ENCODE measurements around the gene CATSPERE. TPM values are rescaled to one million over a fixed set of nuclear protein-coding genes. Genes with fewer than 3 reads are reported as not detected.
A peak's percentile ranks its signal among the peaks of the same experiment; 100 is the strongest.

Gene CATSPERE
- total RNA-seq, 1 donor from 2014 or later = 1.8 TPM

DNA sequence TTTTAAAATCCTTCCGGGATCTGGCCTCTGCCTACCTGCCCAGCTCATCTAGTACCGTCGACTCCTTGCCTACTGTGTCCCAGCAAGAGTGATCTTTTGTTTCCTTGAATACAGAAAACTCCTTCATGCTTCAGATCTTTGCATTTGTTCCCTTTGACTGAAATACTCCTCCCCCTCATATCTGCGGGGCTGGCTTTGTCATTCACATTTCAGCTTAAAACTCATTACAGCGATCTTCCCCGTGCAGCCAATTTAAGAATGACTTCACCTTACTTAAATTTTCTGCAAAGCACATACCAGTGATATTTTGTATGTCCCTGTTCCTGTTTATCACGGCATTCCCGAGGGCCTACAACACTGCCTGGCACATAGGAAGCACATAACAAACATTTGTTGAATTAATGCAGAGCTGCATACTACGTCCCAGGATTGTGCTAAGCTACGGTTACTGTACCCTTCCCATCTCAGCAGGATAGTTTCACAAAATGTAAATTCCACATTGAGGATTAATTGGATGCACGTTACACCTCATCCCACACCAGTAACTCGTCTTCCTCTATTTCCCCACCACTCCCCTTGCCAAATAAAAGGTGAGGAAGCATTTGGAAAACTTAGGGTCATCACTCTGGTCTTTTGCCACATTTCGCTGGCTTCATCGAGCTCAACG is 191.0 kb downstream of the CATSPERE start:
- TF ChIP-seq, protein P1, sequence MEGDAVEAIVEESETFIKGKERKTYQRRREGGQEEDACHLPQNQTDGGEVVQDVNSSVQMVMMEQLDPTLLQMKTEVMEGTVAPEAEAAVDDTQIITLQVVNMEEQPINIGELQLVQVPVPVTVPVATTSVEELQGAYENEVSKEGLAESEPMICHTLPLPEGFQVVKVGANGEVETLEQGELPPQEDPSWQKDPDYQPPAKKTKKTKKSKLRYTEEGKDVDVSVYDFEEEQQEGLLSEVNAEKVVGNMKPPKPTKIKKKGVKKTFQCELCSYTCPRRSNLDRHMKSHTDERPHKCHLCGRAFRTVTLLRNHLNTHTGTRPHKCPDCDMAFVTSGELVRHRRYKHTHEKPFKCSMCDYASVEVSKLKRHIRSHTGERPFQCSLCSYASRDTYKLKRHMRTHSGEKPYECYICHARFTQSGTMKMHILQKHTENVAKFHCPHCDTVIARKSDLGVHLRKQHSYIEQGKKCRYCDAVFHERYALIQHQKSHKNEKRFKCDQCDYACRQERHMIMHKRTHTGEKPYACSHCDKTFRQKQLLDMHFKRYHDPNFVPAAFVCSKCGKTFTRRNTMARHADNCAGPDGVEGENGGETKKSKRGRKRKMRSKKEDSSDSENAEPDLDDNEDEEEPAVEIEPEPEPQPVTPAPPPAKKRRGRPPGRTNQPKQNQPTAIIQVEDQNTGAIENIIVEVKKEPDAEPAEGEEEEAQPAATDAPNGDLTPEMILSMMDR (IDR thresholded peaks at IDR 0.05; ENCODE audit: unreplicated experiment) = no peak
- Mint-ChIP-seq H3K36me3 (ENCODE audit: insufficient read depth) (peaks cover under 1% of the 10 kb centered on the region), H3K4me3 (ENCODE audit: low read depth) (peak overlapping the region; percentile 81), H3K27ac (peak overlapping the region; percentile 84), H3K27me3 (peaks cover 11% of the 10 kb centered on the region), H3K9me3 (ENCODE audit: low read depth) (no peaks in the 10 kb centered on the region), H3K4me1 (ENCODE audit: low read depth) (peaks cover 13% of the 10 kb centered on the region)
- DNase-seq (ENCODE audit: low spot score, unreplicated experiment) = no peak

DNA sequence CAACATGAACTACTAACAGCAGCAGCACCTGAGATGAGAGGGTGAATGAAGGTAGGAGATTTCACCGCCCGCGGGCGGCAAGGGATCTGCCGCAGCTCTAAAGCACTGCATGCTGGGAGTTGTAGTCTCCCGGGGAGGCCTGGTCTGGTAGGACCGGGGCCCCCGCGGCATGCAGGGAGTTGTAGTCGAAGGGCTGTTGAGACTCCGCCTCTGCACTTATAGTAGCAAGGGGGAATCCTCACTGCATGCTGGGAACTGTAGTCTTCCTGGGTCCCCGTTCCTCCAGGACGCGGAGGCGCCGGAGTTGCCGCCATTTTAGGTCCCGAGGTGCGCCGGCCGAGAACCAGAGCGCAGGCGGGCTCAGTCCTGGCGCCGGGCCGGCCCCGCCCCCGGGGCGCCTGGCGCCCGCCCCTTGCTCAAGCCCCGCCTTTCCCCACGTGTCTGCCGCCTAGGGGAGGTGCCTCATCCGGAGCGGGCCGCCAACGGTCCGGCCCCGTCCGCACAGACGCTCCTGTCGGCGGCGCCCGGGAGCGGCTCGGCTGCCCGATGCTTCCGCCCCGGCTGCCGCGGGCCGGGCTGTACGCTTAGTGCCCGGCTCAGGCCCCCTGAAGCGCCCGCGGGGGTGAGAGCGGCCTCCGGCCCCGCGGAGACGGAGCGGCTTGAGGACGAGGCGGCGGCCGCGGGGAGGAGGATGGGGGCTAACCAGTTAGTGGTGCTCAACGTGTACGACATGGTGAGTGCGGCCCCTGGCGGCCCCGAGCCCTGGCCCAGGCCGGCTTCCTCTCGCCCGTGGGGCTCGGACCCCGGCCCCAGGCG is 191.8 kb downstream of the CATSPERE start, which contains the start of gene DESI2:
Gene DESI2, plus strand, starts transcription at position 504 of the 816 bp plus-strand sequence. Its CDS starts 188 bp downstream, at position 692.
- TF ChIP-seq, protein P1 (IDR thresholded peaks at IDR 0.05; ENCODE audit: unreplicated experiment) = peak; percentile 59
- H3K4me3 Mint-ChIP-seq (ENCODE audit: low read depth) = peak within 1 kb of the TSS; percentile 81
- no peaks in the 10 kb centered on the region for H3K9me3 Mint-ChIP-seq (ENCODE audit: low read depth)
- H3K4me1 Mint-ChIP-seq (ENCODE audit: low read depth) = peaks cover 18% of the 10 kb centered on the region
- H3K27me3 Mint-ChIP-seq = peaks cover 11% of the 10 kb centered on the region
- peak within 1 kb of the TSS; percentile 84 for H3K27ac Mint-ChIP-seq
- H3K36me3 Mint-ChIP-seq (ENCODE audit: insufficient read depth) = peaks cover 8% of the 10 kb centered on the region
- peak; percentile 95 for DNase-seq (ENCODE audit: low spot score, unreplicated experiment)

DNA sequence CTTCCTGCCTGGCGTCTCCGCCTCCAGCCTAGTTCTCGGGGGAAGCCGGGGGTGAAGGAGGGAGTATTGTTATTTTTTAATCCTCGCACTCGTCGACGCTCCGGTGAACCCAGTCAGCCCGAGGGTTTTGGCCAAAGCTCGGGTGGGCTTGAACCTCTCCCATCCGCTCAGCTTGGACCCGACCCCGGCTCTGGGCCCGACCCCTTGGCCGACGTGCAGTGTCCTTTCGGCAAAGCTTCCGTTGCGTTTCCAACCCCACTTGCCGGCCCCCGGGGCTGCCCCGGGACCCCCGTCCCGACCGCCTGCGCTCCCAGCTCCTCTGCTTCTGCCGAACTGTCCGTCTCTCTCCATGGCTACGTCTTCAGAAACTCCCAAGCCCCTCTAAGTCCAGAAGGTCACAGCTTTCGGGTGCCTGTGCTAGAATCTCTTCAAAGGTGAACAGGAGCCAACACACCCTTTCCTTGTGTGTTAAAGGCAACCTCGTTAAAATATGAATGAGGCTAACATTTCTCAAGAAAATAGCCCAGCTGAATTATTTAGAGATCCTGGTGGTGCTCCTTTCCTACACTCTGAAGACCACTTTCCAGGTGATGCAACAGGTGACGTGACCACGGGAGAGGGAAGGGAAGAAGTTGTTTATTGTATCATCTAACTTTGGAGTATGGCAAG is 192.5 kb downstream of the CATSPERE start:
- Mint-ChIP-seq H3K4me3 (ENCODE audit: low read depth) (no peak overlapping the region), H3K9me3 (ENCODE audit: low read depth) (no peaks in the 10 kb centered on the region), H3K4me1 (ENCODE audit: low read depth) (peaks cover 21% of the 10 kb centered on the region), H3K27ac (no peak overlapping the region), H3K36me3 (ENCODE audit: insufficient read depth) (peaks cover 16% of the 10 kb centered on the region), H3K27me3 (peaks cover 11% of the 10 kb centered on the region)
- DNase-seq (ENCODE audit: low spot score, unreplicated experiment) = peak; percentile 12
- TF ChIP-seq, protein P1 (IDR thresholded peaks at IDR 0.05; ENCODE audit: unreplicated experiment) = no peak

DNA sequence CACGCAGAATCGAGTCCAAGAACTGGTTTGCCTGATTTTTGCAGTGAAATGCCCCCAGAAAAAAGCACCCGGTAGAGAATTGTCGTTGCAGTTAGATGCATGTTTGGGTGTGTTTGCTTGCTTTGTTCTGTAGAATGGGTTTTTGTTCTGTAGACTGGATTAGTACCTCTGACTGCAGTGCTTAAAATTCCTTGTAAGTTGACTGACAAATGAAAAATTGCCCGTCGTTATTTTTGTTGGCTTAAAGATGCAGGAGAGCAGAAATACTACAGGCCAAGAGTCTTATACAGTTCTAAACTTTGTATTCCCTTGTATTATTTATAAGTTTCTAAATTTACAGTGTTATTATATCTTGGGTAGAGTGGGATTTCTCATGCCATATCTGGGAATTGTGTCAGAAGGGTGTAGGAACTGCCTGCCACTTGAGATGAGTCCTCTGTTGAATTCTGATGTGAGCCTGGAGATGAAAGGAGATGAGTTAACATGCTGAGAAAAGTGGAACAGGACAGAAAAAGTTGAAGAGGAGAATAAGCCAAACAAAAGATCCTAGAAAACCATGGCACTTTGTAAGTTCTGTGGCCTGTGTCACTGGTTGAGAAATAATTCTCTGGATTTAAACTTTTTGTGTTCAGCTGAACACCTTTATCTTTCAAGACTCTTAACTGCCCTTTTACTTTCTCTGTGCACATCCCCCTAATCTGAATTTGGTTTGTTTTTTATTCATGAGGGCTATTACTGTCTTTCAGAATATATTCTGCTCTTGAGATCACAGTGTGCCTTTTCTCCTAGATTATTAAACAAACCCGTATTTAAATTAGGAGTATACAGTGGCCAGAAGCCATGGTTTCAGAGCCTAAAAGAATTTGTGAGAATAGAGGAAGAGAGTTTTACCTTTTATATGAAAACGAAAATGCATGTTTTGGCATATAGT is 193.3 kb downstream of the CATSPERE start:
- Mint-ChIP-seq H3K4me3 (ENCODE audit: low read depth) (no peak overlapping the region), H3K36me3 (ENCODE audit: insufficient read depth) (peaks cover 17% of the 10 kb centered on the region), H3K27me3 (peaks cover 11% of the 10 kb centered on the region), H3K27ac (no peak overlapping the region), H3K9me3 (ENCODE audit: low read depth) (no peaks in the 10 kb centered on the region), H3K4me1 (ENCODE audit: low read depth) (peaks cover 21% of the 10 kb centered on the region)
- no peak for DNase-seq (ENCODE audit: low spot score, unreplicated experiment)
- TF ChIP-seq, protein P1 (IDR thresholded peaks at IDR 0.05; ENCODE audit: unreplicated experiment) = no peak

Measured in progenitor cell of endocrine pancreas (in vitro differentiated cells).